Neural cell (in vitro differentiated cells): ENCODE data around the gene MCCD1. TPM values are rescaled to one million over a fixed set of nuclear protein-coding genes. Genes with fewer than 3 reads are reported as not detected.
A peak's percentile ranks its signal among the peaks of the same experiment; 100 is the strongest.

ENCODE experiments used
- H2AFZ ChIP-seq: fragments of 200-600, 300-800 bp; sonication (generic), shearing (Covaris generic); 2 replicates; pipeline ENCODE4 v1.6.0; 2014; ENCODE audit warnings: low read depth, mild to moderate bottlenecking, antibody characterized with exemption, low read length, moderate library complexity
- H3F3A ChIP-seq: fragments of 200-600 bp; shearing (Covaris generic); 2 replicates; pipeline ENCODE4 v1.6.1; 2016; ENCODE audit warnings: mild to moderate bottlenecking, moderate library complexity, mixed read lengths, antibody characterized with exemption, low read length; ENCODE audit not compliant: insufficient read depth, poor library complexity, severe bottlenecking
- H3K27ac ChIP-seq: fragments of 200-600, 300-800 bp; sonication (generic), shearing (Covaris generic); 2 replicates; pipeline ENCODE4 v1.5.1; 2014; ENCODE audit warnings: mild to moderate bottlenecking, low read length, moderate library complexity
- H3K27me3 ChIP-seq: fragments of 300-800, 200-600 bp; sonication (generic), shearing (Covaris generic); 2 replicates; pipeline ENCODE4 v1.6.0; 2014; ENCODE audit warnings: mild to moderate bottlenecking, low read depth, low read length, moderate library complexity; ENCODE audit not compliant: insufficient read depth
- H3K36me3 ChIP-seq: fragments of 300-800, 200-600 bp; sonication (generic), shearing (Covaris generic); 2 replicates; pipeline ENCODE4 v1.5.1; 2014; ENCODE audit warnings: mild to moderate bottlenecking, antibody characterized with exemption, low read length, moderate library complexity; ENCODE audit not compliant: insufficient read depth
- H3K4me2 ChIP-seq: fragments of 300-800, 200-600 bp; sonication (generic), shearing (Covaris generic); 2 replicates; pipeline ENCODE4 v1.6.0; 2014; ENCODE audit warnings: mild to moderate bottlenecking, low read length
- H3K4me3 ChIP-seq: fragments of 300-800, 200-600 bp; sonication (generic), shearing (Covaris generic); 2 replicates; pipeline ENCODE4 v1.5.1; 2014; ENCODE audit warnings: mild to moderate bottlenecking, low read length, moderate library complexity
- H3K79me2 ChIP-seq: fragments of 200-600 bp; shearing (Covaris generic); replicated peaks from 2 replicates; pipeline ENCODE4 v1.6.0; 2014; ENCODE audit warnings: mild to moderate bottlenecking, low read length, moderate library complexity; ENCODE audit not compliant: insufficient read depth
- H3K9ac ChIP-seq: fragments of 300-800, 200-600 bp; sonication (generic), shearing (Covaris generic); 2 replicates; pipeline ENCODE4 v1.6.1; 2016; ENCODE audit warnings: mild to moderate bottlenecking, low read length, mixed read lengths
- H3K9me2 ChIP-seq: fragments of 200-600 bp; shearing (Covaris generic); 2 replicates; pipeline ENCODE4 v1.6.1; 2016; ENCODE audit warnings: mild to moderate bottlenecking, low read length, mixed read lengths; ENCODE audit not compliant: insufficient read depth
- H3K9me3 ChIP-seq: fragments of 200-600, 300-800 bp; sonication (generic), shearing (Covaris generic); 2 replicates; pipeline ENCODE4 v1.6.1; 2016; ENCODE audit warnings: mild to moderate bottlenecking, mixed run types, low read length, moderate library complexity, mixed read lengths
- H4K20me1 ChIP-seq: fragments of 200-600 bp; shearing (Covaris generic); 2 replicates; pipeline ENCODE4 v1.6.1; 2016; ENCODE audit warnings: mild to moderate bottlenecking, mixed run types; ENCODE audit not compliant: insufficient read depth
- EP300 ChIP-seq: fragments of 450-650 bp; conservative IDR thresholded peaks from 2 replicates; pipeline ENCODE4 v1.6.1; 2014; ENCODE audit warnings: antibody characterized with exemption, mild to moderate bottlenecking, moderate library complexity; ENCODE audit not compliant: poor library complexity, severe bottlenecking
- EZH2 ChIP-seq: fragments of 200-600, 300-800 bp; shearing (Covaris generic), sonication (generic); IDR thresholded peaks from 2 replicates; pipeline ENCODE4 v1.6.1; 2014; ENCODE audit warnings: antibody characterized with exemption, low read length, borderline replicate concordance, mild to moderate bottlenecking; ENCODE audit not compliant: insufficient read depth, poor library complexity, severe bottlenecking
- MXI1 ChIP-seq: fragments of 450-650 bp; conservative IDR thresholded peaks from 2 replicates; pipeline ENCODE4 v1.6.1; 2014; ENCODE audit warnings: antibody characterized with exemption, mild to moderate bottlenecking; ENCODE audit not compliant: poor library complexity, severe bottlenecking
- RAD21 ChIP-seq: fragments of 450-650 bp; conservative IDR thresholded peaks from 2 replicates; pipeline ENCODE4 v1.6.1; 2014; ENCODE audit warnings: antibody characterized with exemption, mild to moderate bottlenecking, moderate library complexity
- SMC3 ChIP-seq: fragments of 450-650 bp; conservative IDR thresholded peaks from 2 replicates; pipeline ENCODE4 v1.6.1; 2014; ENCODE audit warnings: antibody characterized with exemption, mild to moderate bottlenecking, moderate library complexity; ENCODE audit not compliant: poor library complexity
- TAF1 ChIP-seq: IDR thresholded peaks from 2 replicates; pipeline ENCODE4 v1.6.1; 2012; ENCODE audit warnings: low read depth
- polyA plus RNA-seq: library from polyadenylated mRNA; depleted of rRNA; stranded (reverse); fragments of >200 nt; gene quantifications from 2 replicates; pipeline ENCODE4 v1.2.3, GENCODE V29; 2014
- small RNA-seq, 3 experiments: library from RNA; depleted of rRNA; stranded (forward); fragments of <200 nt; gene quantifications; one replicate each; pipeline ENCODE3, GENCODE V24; 2012
- TF ChIP-seq, protein P1 (sequence below): IDR thresholded peaks from 2 replicates; pipeline ENCODE4 v1.6.1; 2012; ENCODE audit warnings: borderline replicate concordance

Gene MCCD1
- polyA plus RNA-seq, 1 donor from 2014 or later = not detected

DNA sequence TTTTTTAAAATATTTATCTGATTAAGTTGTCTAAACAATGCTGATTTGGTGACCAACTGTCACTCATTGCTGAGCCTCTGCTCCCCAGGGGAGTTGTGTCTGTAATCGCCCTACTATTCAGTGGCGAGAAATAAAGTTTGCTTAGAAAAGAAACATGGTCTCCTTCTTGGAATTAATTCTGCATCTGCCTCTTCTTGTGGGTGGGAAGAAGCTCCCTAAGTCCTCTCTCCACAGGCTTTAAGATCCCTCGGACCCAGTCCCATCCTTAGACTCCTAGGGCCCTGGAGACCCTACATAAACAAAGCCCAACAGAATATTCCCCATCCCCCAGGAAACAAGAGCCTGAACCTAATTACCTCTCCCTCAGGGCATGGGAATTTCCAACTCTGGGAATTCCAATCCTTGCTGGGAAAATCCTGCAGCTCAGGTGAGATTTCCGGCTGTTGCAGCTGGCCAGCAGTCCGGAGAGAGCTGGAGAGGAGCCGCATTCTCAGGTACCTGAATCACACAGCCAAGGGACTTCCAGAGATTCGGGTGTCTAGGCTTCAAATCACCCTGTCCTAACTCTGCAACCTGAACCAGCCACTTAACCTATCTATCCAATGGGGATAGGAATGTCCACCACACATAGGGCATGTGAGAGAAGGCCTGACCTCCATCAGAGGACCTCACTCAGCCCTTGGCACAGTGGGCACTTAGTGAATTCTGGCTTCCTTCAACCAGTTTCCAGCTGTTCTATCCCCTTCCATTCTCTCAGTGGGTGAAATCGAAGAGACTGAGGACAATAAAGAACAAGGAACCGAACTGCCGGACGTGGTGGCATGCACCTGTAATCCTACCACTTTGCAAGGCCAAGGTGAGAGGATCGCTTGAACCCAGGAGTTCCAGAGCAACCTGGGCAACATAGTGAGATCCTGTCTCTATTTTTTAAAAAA, 49.7 kb downstream of the MCCD1 start:
- no peak overlapping the region for H2AFZ ChIP-seq
- H3K27me3 ChIP-seq = peaks cover 14% of the 10 kb centered on the region
- no peaks in the 10 kb centered on the region for H3F3A ChIP-seq
- H3K4me2 ChIP-seq = no peak overlapping the region
- TF ChIP-seq EZH2 = no peak
- TF ChIP-seq TAF1 = no peak
- TF ChIP-seq, protein P1, sequence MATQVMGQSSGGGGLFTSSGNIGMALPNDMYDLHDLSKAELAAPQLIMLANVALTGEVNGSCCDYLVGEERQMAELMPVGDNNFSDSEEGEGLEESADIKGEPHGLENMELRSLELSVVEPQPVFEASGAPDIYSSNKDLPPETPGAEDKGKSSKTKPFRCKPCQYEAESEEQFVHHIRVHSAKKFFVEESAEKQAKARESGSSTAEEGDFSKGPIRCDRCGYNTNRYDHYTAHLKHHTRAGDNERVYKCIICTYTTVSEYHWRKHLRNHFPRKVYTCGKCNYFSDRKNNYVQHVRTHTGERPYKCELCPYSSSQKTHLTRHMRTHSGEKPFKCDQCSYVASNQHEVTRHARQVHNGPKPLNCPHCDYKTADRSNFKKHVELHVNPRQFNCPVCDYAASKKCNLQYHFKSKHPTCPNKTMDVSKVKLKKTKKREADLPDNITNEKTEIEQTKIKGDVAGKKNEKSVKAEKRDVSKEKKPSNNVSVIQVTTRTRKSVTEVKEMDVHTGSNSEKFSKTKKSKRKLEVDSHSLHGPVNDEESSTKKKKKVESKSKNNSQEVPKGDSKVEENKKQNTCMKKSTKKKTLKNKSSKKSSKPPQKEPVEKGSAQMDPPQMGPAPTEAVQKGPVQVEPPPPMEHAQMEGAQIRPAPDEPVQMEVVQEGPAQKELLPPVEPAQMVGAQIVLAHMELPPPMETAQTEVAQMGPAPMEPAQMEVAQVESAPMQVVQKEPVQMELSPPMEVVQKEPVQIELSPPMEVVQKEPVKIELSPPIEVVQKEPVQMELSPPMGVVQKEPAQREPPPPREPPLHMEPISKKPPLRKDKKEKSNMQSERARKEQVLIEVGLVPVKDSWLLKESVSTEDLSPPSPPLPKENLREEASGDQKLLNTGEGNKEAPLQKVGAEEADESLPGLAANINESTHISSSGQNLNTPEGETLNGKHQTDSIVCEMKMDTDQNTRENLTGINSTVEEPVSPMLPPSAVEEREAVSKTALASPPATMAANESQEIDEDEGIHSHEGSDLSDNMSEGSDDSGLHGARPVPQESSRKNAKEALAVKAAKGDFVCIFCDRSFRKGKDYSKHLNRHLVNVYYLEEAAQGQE = peak; percentile 22
- TF ChIP-seq EP300 = no peak
- no peaks in the 10 kb centered on the region for H3K9me2 ChIP-seq
- no peak overlapping the region for H3K9ac ChIP-seq
- H4K20me1 ChIP-seq = no peaks in the 10 kb centered on the region
- no peaks in the 10 kb centered on the region for H3K36me3 ChIP-seq
- no peak overlapping the region for H3K4me3 ChIP-seq
- no peaks in the 10 kb centered on the region for H3K79me2 ChIP-seq
- H3K27ac ChIP-seq = no peak overlapping the region
- no peaks in the 10 kb centered on the region for H3K9me3 ChIP-seq

DNA sequence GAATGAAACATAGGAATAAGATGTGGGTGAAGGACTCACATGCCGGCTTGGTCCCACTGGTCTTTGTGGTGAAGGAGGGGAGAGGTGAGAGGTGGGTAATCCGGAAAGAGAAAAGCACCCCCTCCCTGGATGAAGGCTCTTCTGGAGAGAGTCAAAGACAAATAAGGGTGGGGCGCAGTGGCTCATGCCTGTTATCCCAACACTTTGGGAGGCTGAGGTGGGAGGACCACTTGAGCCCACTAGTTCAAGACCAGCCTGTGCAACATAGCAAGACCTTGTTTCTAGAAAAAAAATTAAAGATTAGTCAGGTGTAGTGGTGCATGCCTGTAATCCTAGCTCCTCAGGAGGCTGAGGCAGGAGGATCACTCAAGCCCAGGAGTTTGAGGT, 50.4 kb downstream of the MCCD1 start:
- Histone ChIP-seq H2AFZ (no peak overlapping the region), H3K9ac (no peak overlapping the region), H3K36me3 (no peaks in the 10 kb centered on the region), H3F3A (no peaks in the 10 kb centered on the region), H3K4me2 (no peak overlapping the region), H3K27ac (no peak overlapping the region), H4K20me1 (no peaks in the 10 kb centered on the region), H3K79me2 (no peaks in the 10 kb centered on the region), H3K4me3 (no peak overlapping the region), H3K9me2 (no peaks in the 10 kb centered on the region), H3K9me3 (no peaks in the 10 kb centered on the region), H3K27me3 (peaks cover 14% of the 10 kb centered on the region)
- TF ChIP-seq, protein P1 = no peak
- TF ChIP-seq EP300 (no peak), SMC3 (no peak), MXI1 (no peak), RAD21 (no peak), EZH2 (no peak)

Small RNA genes within 50 kb of the gene (small RNA-seq; reads per million reads assigned to genes)
- 0 reads per million in 3 experiments for gene AL663061.1
- 0 to 1.2 (median 0) reads per million in 3 experiments for gene RF00019
- gene SNORD117 = 646 to 1,037 (median 928) reads per million in 3 experiments
- gene SNORD84 = 0 reads per million in 3 experiments

Other genes starting within 250 kb of the MCCD1 start
- 9.4 and 9.8 TPM in 2 replicates for gene HLA-B, start 171.8 kb upstream of the MCCD1 start, polyA plus RNA-seq
- gene MICA, start 125.4 kb upstream of the MCCD1 start, polyA plus RNA-seq = 0.32 and 0.87 TPM in 2 replicates
- gene MICB, start 30.8 kb upstream of the MCCD1 start, polyA plus RNA-seq = 0.14 TPM in 1 of 2 replicates, not detected in the other
- 313 and 371 TPM in 2 replicates for gene DDX39B, start 13.0 kb downstream of the MCCD1 start, polyA plus RNA-seq
- 56.7 and 76.7 TPM in 2 replicates for gene ATP6V1G2, start 17.6 kb downstream of the MCCD1 start, polyA plus RNA-seq
- 88.7 and 92.8 TPM in 2 replicates for gene NFKBIL1, start 18.6 kb downstream of the MCCD1 start, polyA plus RNA-seq
- gene LTA, start 43.3 kb downstream of the MCCD1 start, polyA plus RNA-seq = 0.56 TPM in 1 of 2 replicates, not detected in the other
- not detected in 2 replicates for gene TNF, start 46.6 kb downstream of the MCCD1 start, polyA plus RNA-seq
- gene LTB, start 53.5 kb downstream of the MCCD1 start, polyA plus RNA-seq = not detected in 2 replicates
- gene LST1, start 57.3 kb downstream of the MCCD1 start, polyA plus RNA-seq = not detected in 2 replicates
- gene NCR3, start 64.0 kb downstream of the MCCD1 start, polyA plus RNA-seq = not detected in 2 replicates
- not detected in 2 replicates for gene AIF1, start 86.3 kb downstream of the MCCD1 start, polyA plus RNA-seq
- gene PRRC2A, start 91.8 kb downstream of the MCCD1 start, polyA plus RNA-seq = 39.9 and 51.0 TPM in 2 replicates
- 203 and 204 TPM in 2 replicates for gene BAG6, start 123.7 kb downstream of the MCCD1 start, polyA plus RNA-seq
- gene APOM, start 126.9 kb downstream of the MCCD1 start, polyA plus RNA-seq = 1.3 and 4.4 TPM in 2 replicates
- 17.2 and 24.3 TPM in 2 replicates for gene C6orf47, start 131.8 kb downstream of the MCCD1 start, polyA plus RNA-seq
- gene GPANK1, start 136.0 kb downstream of the MCCD1 start, polyA plus RNA-seq = 18.4 and 21.9 TPM in 2 replicates
- 130 and 135 TPM in 2 replicates for gene CSNK2B, start 137.1 kb downstream of the MCCD1 start, polyA plus RNA-seq
- 4.0 and 7.7 TPM in 2 replicates for gene LY6G5B, start 141.0 kb downstream of the MCCD1 start, polyA plus RNA-seq
- 13.4 and 26.6 TPM in 2 replicates for gene LY6G5C, start 152.1 kb downstream of the MCCD1 start, polyA plus RNA-seq
- gene ABHD16A, start 174.4 kb downstream of the MCCD1 start, polyA plus RNA-seq = 130 and 154 TPM in 2 replicates
- not detected in 2 replicates for gene LY6G6F, start 177.9 kb downstream of the MCCD1 start, polyA plus RNA-seq
- not detected in 2 replicates for gene LY6G6D, start 186.4 kb downstream of the MCCD1 start, polyA plus RNA-seq
- gene LY6G6C, start 192.8 kb downstream of the MCCD1 start, polyA plus RNA-seq = 0.78 and 0.88 TPM in 2 replicates
- not detected in 2 replicates for gene MPIG6B, start 194.4 kb downstream of the MCCD1 start, polyA plus RNA-seq
- 386 and 410 TPM in 2 replicates for gene DDAH2, start 200.3 kb downstream of the MCCD1 start, polyA plus RNA-seq
- 5.5 and 5.7 TPM in 2 replicates for gene CLIC1, start 207.6 kb downstream of the MCCD1 start, polyA plus RNA-seq
- gene MSH5, start 211.0 kb downstream of the MCCD1 start, polyA plus RNA-seq = 5.1 and 7.8 TPM in 2 replicates
- gene SAPCD1, start 233.7 kb downstream of the MCCD1 start, polyA plus RNA-seq = 1.3 TPM in 1 of 2 replicates, not detected in the other
- gene VWA7, start 248.4 kb downstream of the MCCD1 start, polyA plus RNA-seq = 5.3 and 5.7 TPM in 2 replicates